Measurements from ENCODE around the gene ALOXE3.

Gene ALOXE3

DNA sequence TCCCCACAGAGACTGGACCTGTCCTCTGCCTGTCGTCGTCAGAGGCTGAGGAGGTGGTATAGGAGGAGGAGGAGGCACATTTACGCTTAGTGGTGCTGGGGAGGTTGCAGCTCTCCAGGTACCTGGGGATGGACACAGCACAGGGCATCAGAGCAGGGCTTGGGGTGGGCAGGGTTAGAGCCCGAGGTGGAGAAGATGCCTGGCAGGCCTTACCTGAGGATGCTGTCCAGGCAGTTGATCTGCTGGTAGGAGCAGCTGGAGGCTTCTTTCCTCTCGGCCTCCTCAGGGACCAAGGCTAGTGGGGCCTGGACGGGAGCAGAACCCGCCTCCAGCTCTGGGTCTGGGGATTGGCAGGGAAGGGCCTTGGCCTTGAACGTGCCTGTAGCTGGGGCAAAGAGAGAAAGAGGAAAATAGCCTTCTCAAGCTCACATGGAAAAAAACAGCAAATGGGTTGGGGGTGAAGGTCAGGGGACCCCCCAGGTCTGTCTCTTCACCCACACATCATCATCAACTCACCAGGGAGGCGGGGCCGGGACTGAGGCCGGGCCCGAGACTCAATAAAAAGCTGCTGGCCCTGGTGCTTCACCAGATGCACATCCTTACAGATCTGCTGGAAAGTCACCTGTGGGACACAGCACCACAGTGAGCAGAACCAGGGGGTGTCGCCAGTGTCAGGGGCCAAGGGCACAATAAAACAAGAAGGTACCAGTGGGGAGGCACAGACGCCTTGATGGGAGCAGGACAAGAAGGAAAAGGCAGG lies 28.2 kb upstream of the ALOXE3 start:
- DNase-seq (ENCODE audit: low spot score) (no peak), ATAC-seq (ENCODE audit: low read depth) (no peak)
- TF ChIP-seq, protein P1, sequence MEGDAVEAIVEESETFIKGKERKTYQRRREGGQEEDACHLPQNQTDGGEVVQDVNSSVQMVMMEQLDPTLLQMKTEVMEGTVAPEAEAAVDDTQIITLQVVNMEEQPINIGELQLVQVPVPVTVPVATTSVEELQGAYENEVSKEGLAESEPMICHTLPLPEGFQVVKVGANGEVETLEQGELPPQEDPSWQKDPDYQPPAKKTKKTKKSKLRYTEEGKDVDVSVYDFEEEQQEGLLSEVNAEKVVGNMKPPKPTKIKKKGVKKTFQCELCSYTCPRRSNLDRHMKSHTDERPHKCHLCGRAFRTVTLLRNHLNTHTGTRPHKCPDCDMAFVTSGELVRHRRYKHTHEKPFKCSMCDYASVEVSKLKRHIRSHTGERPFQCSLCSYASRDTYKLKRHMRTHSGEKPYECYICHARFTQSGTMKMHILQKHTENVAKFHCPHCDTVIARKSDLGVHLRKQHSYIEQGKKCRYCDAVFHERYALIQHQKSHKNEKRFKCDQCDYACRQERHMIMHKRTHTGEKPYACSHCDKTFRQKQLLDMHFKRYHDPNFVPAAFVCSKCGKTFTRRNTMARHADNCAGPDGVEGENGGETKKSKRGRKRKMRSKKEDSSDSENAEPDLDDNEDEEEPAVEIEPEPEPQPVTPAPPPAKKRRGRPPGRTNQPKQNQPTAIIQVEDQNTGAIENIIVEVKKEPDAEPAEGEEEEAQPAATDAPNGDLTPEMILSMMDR (IDR thresholded peaks at IDR 0.05; ENCODE audit: poor library complexity, severe bottlenecking) = no peak
- Histone ChIP-seq H3K27ac (ENCODE audit: poor library complexity, severe bottlenecking) (no peak overlapping the region), H3K36me3 (ENCODE audit: low read depth) (peaks cover 98% of the 10 kb centered on the region), H3K4me1 (ENCODE audit: insufficient read depth, poor library complexity, severe bottlenecking) (no peaks in the 10 kb centered on the region), H3K4me3 (ENCODE audit: severe bottlenecking) (no peak overlapping the region), H3K27me3 (ENCODE audit: insufficient read depth, poor library complexity, severe bottlenecking) (no peaks in the 10 kb centered on the region), H3K9me3 (ENCODE audit: severe bottlenecking) (no peaks in the 10 kb centered on the region)

DNA sequence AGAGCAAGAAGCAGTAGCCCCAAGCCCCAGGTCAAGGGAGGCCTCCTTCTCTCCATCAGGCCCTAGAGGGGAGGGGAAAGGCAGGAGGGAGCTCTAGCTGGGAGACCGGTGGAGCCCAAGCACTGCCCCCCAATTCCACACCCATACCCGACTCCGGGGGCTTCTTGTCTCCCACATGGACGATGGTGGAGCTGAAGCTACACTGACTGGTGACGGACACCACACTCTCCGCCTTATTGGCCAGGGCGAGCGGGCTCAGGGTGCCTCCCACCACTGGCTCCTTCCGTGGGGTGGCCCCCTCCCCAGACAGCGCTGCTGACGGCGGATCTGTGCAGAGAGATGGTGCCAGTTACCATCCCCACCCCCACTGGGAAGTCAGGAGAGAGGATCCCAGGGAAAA lies 27.5 kb upstream of the ALOXE3 start:
- DNase-seq (ENCODE audit: low spot score) (no peak), ATAC-seq (ENCODE audit: low read depth) (no peak)
- no peaks in the 10 kb centered on the region for H3K27me3 ChIP-seq (ENCODE audit: insufficient read depth, poor library complexity, severe bottlenecking)
- H3K4me3 ChIP-seq (ENCODE audit: severe bottlenecking) = no peak overlapping the region
- H3K36me3 ChIP-seq (ENCODE audit: low read depth) = peaks cover 98% of the 10 kb centered on the region
- no peaks in the 10 kb centered on the region for H3K9me3 ChIP-seq (ENCODE audit: severe bottlenecking)
- no peaks in the 10 kb centered on the region for H3K4me1 ChIP-seq (ENCODE audit: insufficient read depth, poor library complexity, severe bottlenecking)
- H3K27ac ChIP-seq (ENCODE audit: poor library complexity, severe bottlenecking) = no peak overlapping the region
- TF ChIP-seq, protein P1 (IDR thresholded peaks at IDR 0.05; ENCODE audit: poor library complexity, severe bottlenecking) = no peak

DNA sequence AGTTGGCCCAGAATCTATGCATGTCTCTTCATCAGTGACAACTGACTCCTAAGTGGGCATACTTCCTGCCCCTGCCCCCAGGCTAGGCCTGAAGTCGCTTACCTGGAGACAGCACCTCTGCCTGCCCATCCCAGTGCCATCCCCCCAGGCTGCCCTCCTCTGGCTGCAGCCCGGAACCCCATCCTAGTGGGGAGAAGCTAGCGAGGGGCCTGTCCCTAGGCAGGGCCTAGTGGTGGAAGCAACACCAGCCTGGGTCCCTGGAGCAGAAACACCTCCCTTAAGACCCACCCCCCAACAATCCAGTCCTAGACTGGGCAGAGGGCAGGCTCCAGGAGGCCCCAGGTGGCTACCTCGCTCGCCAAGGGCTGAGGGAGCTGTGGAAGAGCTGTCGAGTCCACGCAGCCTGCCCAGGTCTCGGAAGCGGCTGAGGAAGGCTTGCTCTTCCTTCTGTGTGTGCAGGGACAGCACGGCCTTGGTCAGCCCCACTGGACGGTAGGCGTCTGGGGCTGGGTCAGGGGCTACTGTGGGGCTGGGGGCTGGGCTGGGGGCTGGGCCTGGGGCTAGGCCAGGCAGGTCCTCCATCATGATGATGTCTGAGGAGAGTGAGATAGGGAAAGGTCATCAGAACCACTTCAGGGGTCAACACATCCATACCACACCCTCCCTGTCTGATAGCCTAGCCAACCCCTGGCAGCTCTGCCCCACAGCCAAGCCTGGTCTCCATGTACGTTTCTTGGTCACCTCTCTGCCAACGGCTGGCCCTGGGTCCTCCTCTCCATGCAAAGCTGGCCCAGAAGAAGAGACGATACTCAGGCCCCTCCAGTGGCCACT lies 26.3 kb upstream of the ALOXE3 start:
- ATAC-seq (ENCODE audit: low read depth) = no peak
- no peak for DNase-seq (ENCODE audit: low spot score)
- H3K27me3 ChIP-seq (ENCODE audit: insufficient read depth, poor library complexity, severe bottlenecking) = no peaks in the 10 kb centered on the region
- H3K27ac ChIP-seq (ENCODE audit: poor library complexity, severe bottlenecking) = no peak overlapping the region
- no peak overlapping the region for H3K4me3 ChIP-seq (ENCODE audit: severe bottlenecking)
- H3K36me3 ChIP-seq (ENCODE audit: low read depth) = peaks cover 98% of the 10 kb centered on the region
- TF ChIP-seq, protein P1 (IDR thresholded peaks at IDR 0.05; ENCODE audit: poor library complexity, severe bottlenecking) = no peak
- H3K9me3 ChIP-seq (ENCODE audit: severe bottlenecking) = no peaks in the 10 kb centered on the region
- no peaks in the 10 kb centered on the region for H3K4me1 ChIP-seq (ENCODE audit: insufficient read depth, poor library complexity, severe bottlenecking)

DNA sequence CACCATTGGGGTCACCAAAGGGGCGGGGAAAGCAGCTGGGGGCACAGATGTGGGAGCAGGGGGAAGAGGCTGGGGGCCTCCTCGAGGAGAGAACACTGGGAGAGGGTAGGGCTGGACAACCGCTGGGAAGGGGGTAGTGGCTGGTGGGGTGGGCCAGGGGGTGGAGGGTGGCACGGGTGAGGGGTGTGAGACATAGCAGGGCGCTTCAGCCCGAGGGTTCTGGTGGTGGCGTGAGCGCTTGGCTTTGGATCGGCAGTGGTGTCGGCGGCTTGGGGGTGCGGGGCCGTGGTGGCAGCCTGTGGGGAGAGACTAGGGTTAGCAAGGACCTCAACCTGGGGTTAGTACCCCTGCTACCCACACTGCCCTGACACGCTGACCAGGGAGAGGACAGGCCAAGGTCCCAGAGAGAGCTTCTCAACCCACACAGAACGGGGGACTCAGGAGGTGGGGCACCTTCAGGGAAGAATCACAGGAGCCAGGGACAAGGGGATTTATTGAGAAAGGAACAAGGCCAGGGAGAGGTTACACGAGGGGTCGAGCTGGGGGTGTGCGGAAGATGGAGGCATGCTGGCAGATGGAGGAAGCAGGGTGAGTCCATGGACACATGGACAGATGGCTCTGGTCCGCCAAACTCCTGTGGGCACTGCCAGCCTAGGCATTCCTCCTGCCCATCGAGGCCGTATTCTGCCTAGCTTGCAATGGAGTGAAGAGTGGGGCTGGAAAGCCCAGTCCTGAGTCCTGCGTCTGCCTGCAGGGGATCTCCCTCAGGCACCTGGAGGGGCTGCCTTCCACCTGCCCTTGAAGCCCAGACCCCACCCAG lies 25.5 kb upstream of the ALOXE3 start:
- Histone ChIP-seq H3K36me3 (ENCODE audit: low read depth) (peaks cover 92% of the 10 kb centered on the region), H3K27ac (ENCODE audit: poor library complexity, severe bottlenecking) (no peak overlapping the region), H3K4me1 (ENCODE audit: insufficient read depth, poor library complexity, severe bottlenecking) (no peaks in the 10 kb centered on the region), H3K9me3 (ENCODE audit: severe bottlenecking) (no peaks in the 10 kb centered on the region), H3K4me3 (ENCODE audit: severe bottlenecking) (no peak overlapping the region), H3K27me3 (ENCODE audit: insufficient read depth, poor library complexity, severe bottlenecking) (no peaks in the 10 kb centered on the region)
- TF ChIP-seq, protein P1 (IDR thresholded peaks at IDR 0.05; ENCODE audit: poor library complexity, severe bottlenecking) = no peak
- no peak for ATAC-seq (ENCODE audit: low read depth)
- DNase-seq (ENCODE audit: low spot score) = no peak

All from RWPE2 (cell line).